Inferior parietal cortex (tissue), 1 donor: ENCODE measurements around the gene CCDC77.

Source experiments
- DNase-seq: peaks from one replicate; pipeline ENCODE4 v3.0.0-alpha.2; 2016; ENCODE audit errors: extremely low spot score

CCDC77 gene

GRCh38 chr12:480831-481816 lies 79.7 kb downstream of the CCDC77 start:
- no peak for DNase-seq

- DNase-seq = no peak
Measured at GRCh38 chr12:482061-482460, 80.6 kb downstream of the CCDC77 start.

- DNase-seq = no peak
Measured at GRCh38 chr12:484096-484495, 82.7 kb downstream of the CCDC77 start.

GRCh38 chr12:490260-490659 lies 88.8 kb downstream of the CCDC77 start:
- DNase-seq = no peak
